ENCODE measurements around the gene OSBPL3.

The OSBPL3 gene

GRCh38 chr7:24949884-24950283 lies 30.1 kb downstream of the OSBPL3 start:
- DNase-seq = no peak

- DNase-seq = no peak
Observed at GRCh38 chr7:24948739-24949138, 31.2 kb downstream of the OSBPL3 start.

- DNase-seq = no peak
Observed at GRCh38 chr7:24946467-24946866, 33.5 kb downstream of the OSBPL3 start.

- DNase-seq = no peak
Observed at GRCh38 chr7:24945899-24946298, 34.1 kb downstream of the OSBPL3 start.

- DNase-seq = no peak
Observed at GRCh38 chr7:24943096-24943948, 36.7 kb downstream of the OSBPL3 start.

- no peak for DNase-seq
Observed at GRCh38 chr7:24942226-24942625, 37.8 kb downstream of the OSBPL3 start.

- no peak for DNase-seq
Observed at GRCh38 chr7:24939416-24939815, 40.6 kb downstream of the OSBPL3 start.

- DNase-seq = no peak
Observed at GRCh38 chr7:24936121-24936824, 43.7 kb downstream of the OSBPL3 start.

GRCh38 chr7:24933298-24933697 lies 46.7 kb downstream of the OSBPL3 start:
- DNase-seq = no peak

- no peak for DNase-seq
Observed at GRCh38 chr7:24932815-24933214, 47.2 kb downstream of the OSBPL3 start.

- no peak for DNase-seq
Observed at GRCh38 chr7:24932389-24932788, 47.6 kb downstream of the OSBPL3 start.

GRCh38 chr7:24931844-24932243 lies 48.1 kb downstream of the OSBPL3 start:
- no peak for DNase-seq

- no peak for DNase-seq
Observed at GRCh38 chr7:24930856-24931255, 49.1 kb downstream of the OSBPL3 start.

GRCh38 chr7:24926623-24927524 lies 53.1 kb downstream of the OSBPL3 start:
- no peak for DNase-seq

- no peak for DNase-seq
Observed at GRCh38 chr7:24924375-24924774, 55.6 kb downstream of the OSBPL3 start.

GRCh38 chr7:24923172-24923865 lies 56.7 kb downstream of the OSBPL3 start:
- DNase-seq = no peak

GRCh38 chr7:24922099-24922773 lies 57.7 kb downstream of the OSBPL3 start:
- DNase-seq = no peak

- DNase-seq = no peak
Observed at GRCh38 chr7:24921362-24921679, 58.7 kb downstream of the OSBPL3 start.

GRCh38 chr7:24920451-24921361 lies 59.3 kb downstream of the OSBPL3 start:
- DNase-seq = no peak

GRCh38 chr7:24917510-24918239 lies 62.3 kb downstream of the OSBPL3 start:
- DNase-seq = no peak

Measured in activated CD8-positive, alpha-beta memory T cell treated with anti-CD3 and anti-CD28 coated beads, Interleukin-2, amount 50 U/mL, for 4 hours (primary cell).